Effector memory CD8-positive, alpha-beta T cell (primary cell): ENCODE data around the gene TMEM106C.

ENCODE experiments used
- ATAC-seq: fragments of 150-1000 bp; cut with Tn5 transposase; replicated peaks from 2 replicates; pipeline ENCODE4 v1.10.0; 2021; ENCODE audit warnings: mild to moderate bottlenecking, moderate library complexity
- DNase-seq, 3 experiments: peaks; one replicate each; pipeline ENCODE4 v3.0.0; 2021
- H3K27ac Mint-ChIP-seq, 2 donors: one replicate each; pipeline ENCODE4 v1.8.0; 2022; ENCODE audit warnings: mild to moderate bottlenecking in 2 of 2, mixed read lengths in 2 of 2, moderate library complexity in 2 of 2
- H3K27me3 Mint-ChIP-seq, 2 donors: one replicate each; pipeline ENCODE4 v1.8.0; 2022; ENCODE audit warnings: mixed read lengths in 2 of 2
- H3K36me3 Mint-ChIP-seq: one replicate; pipeline ENCODE4 v1.8.0; 2022; ENCODE audit warnings: mild to moderate bottlenecking, moderate library complexity, mixed read lengths; ENCODE audit not compliant: insufficient read depth
- H3K4me1 Mint-ChIP-seq, 2 donors: one replicate each; pipeline ENCODE4 v1.8.0; 2022; ENCODE audit warnings: low read depth in 2 of 2, mixed read lengths in 2 of 2
- H3K4me3 Mint-ChIP-seq, 2 donors: one replicate each; pipeline ENCODE4 v1.8.0; 2022; ENCODE audit warnings: mild to moderate bottlenecking in 2 of 2, mixed read lengths in 2 of 2, moderate library complexity in 2 of 2
- H3K9me3 Mint-ChIP-seq, 2 donors: one replicate each; pipeline ENCODE4 v1.8.0; 2022; ENCODE audit warnings: mixed read lengths in 2 of 2

TMEM106C gene

GRCh38 chr12:48012070-48012469 is 48.7 kb downstream of the TMEM106C start:
- ATAC-seq = no peak
- Mint-ChIP-seq H3K27ac (no peak overlapping the region), H3K4me1 (no peaks in the 10 kb centered on the region), H3K9me3 (no peaks in the 10 kb centered on the region), H3K27me3 (peaks cover 50 to 88% of the 10 kb centered on the region in 2 donors), H3K4me3 (no peak overlapping the region), H3K36me3 (no peaks in the 10 kb centered on the region)
- no peak for DNase-seq

- H3K27me3 Mint-ChIP-seq = peaks cover 46 to 88% of the 10 kb centered on the region in 2 donors
- H3K36me3 Mint-ChIP-seq = no peaks in the 10 kb centered on the region
- no peak overlapping the region for H3K4me3 Mint-ChIP-seq
- no peak for DNase-seq
- ATAC-seq = no peak
- no peaks in the 10 kb centered on the region for H3K9me3 Mint-ChIP-seq
- H3K4me1 Mint-ChIP-seq = no peaks in the 10 kb centered on the region
- no peak overlapping the region for H3K27ac Mint-ChIP-seq
Observed at GRCh38 chr12:48013287-48013686, 49.9 kb downstream of the TMEM106C start.

- Mint-ChIP-seq H3K9me3 (no peaks in the 10 kb centered on the region), H3K36me3 (no peaks in the 10 kb centered on the region), H3K27me3 (peaks cover 46 to 87% of the 10 kb centered on the region in 2 donors), H3K4me1 (no peaks in the 10 kb centered on the region), H3K27ac (no peak overlapping the region), H3K4me3 (no peak overlapping the region)
- DNase-seq (no peak), ATAC-seq (no peak)
Observed at GRCh38 chr12:48015129-48015528, 51.7 kb downstream of the TMEM106C start.

- no peaks in the 10 kb centered on the region for H3K4me1 Mint-ChIP-seq
- H3K9me3 Mint-ChIP-seq = no peaks in the 10 kb centered on the region
- DNase-seq (no peak), ATAC-seq (no peak)
- peaks cover 44 to 81% of the 10 kb centered on the region in 2 donors for H3K27me3 Mint-ChIP-seq
- no peaks in the 10 kb centered on the region for H3K36me3 Mint-ChIP-seq
- no peak overlapping the region for H3K27ac Mint-ChIP-seq
- H3K4me3 Mint-ChIP-seq = no peak overlapping the region
Observed at GRCh38 chr12:48015954-48016353, 52.6 kb downstream of the TMEM106C start.

- Mint-ChIP-seq H3K9me3 (no peaks in the 10 kb centered on the region), H3K4me1 (no peaks in the 10 kb centered on the region), H3K27me3 (peaks cover 42 to 81% of the 10 kb centered on the region in 2 donors), H3K36me3 (no peaks in the 10 kb centered on the region), H3K4me3 (no peak overlapping the region), H3K27ac (no peak overlapping the region)
- DNase-seq (no peak), ATAC-seq (no peak)
Observed at GRCh38 chr12:48016373-48017020, 53.1 kb downstream of the TMEM106C start.

- H3K27me3 Mint-ChIP-seq = peaks cover 47 to 82% of the 10 kb centered on the region in 2 donors
- DNase-seq = no peak
Observed at GRCh38 chr12:48017496-48017895, 54.1 kb downstream of the TMEM106C start.

GRCh38 chr12:48017921-48018617 is 54.7 kb downstream of the TMEM106C start:
- Mint-ChIP-seq H3K36me3 (no peaks in the 10 kb centered on the region), H3K9me3 (no peaks in the 10 kb centered on the region)
- DNase-seq = no peak

More at GRCh38 chr12:48017496-48017895, 54.1 kb downstream of the TMEM106C start:
- Mint-ChIP-seq H3K4me3 (no peak overlapping the region), H3K27ac (no peak overlapping the region), H3K36me3 (no peaks in the 10 kb centered on the region), H3K9me3 (no peaks in the 10 kb centered on the region), H3K4me1 (no peaks in the 10 kb centered on the region)
- ATAC-seq = no peak

More at GRCh38 chr12:48017921-48018617, 54.7 kb downstream of the TMEM106C start:
- no peak overlapping the region for H3K4me3 Mint-ChIP-seq
- no peak for ATAC-seq
- H3K4me1 Mint-ChIP-seq = no peaks in the 10 kb centered on the region
- peaks cover 53 to 82% of the 10 kb centered on the region in 2 donors for H3K27me3 Mint-ChIP-seq
- H3K27ac Mint-ChIP-seq = no peak overlapping the region
